Measurements from ENCODE around the gene SCG5. TPM values are rescaled to one million over a fixed set of nuclear protein-coding genes. Genes with fewer than 3 reads are reported as not detected.
A peak's percentile ranks its signal among the peaks of the same experiment; 100 is the strongest.
"Not testable (repeated sequence)": the region's sequence is repeated elsewhere in the genome, so short reads cannot be mapped to it uniquely, and the experiment has no call there.

SCG5 gene, protein sequence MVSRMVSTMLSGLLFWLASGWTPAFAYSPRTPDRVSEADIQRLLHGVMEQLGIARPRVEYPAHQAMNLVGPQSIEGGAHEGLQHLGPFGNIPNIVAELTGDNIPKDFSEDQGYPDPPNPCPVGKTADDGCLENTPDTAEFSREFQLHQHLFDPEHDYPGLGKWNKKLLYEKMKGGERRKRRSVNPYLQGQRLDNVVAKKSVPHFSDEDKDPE
- polyA plus RNA-seq (ENCODE audit: insufficient read length in 4 of 4) = 10 to 100 TPM; 19.5 to 65.1 (median 24.2) TPM

DNA sequence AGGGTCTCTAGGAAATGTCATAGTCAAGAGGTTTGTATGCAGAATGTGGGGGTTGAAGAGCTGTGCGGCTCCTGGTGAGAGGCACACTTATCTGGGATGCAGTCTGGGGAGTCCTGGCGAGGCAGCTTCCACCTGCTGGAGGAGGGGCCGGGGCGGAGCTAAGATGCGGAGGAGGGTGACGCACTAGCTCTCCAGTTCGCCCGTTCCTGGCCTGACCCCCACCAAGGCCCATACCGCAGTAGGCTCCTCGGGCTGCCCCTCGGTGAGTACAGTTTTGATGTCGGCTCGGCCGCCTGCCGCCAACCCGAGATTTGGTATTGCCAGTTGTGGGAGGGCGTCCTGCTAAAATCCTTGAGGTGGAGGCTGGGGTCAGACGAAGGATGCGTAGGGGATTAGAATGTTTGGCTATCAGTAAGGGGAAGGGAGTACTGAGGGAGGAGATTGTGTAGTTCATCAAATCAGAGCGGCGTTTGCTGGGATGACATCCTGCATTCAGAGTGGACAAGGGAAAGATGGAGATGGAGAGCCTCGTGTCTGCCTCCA is at the start of gene SCG5:
TSS of gene SCG5 (plus strand) at position 194 of the 543 bp plus-strand sequence. CDS start 1,883 bp downstream, outside the sequence.
- DNase-seq (ENCODE audit: low read depth in 4 of 4, low spot score in 3 of 4) = peak in 3 of 4 donors; percentile 16 to 38 (median 24)

DNA sequence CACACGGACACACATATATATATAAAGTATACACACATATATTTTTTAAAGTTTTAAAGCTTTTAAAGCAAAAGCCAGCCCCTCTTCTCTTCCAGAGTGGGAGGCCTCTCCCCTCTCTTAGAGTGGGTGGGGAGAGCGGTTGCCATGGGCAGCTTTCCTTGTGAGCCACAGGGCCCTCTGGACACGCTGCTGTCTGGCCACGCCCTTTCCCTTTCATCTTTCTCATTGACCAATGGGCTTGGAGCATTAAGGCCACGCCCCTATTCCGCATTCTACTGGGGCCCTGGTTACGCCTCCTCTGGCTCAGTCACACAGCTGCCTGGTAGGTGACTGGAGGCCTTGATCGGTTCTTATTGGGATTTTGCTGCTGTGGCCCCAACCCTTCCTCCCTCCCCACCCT is 48.4 kb upstream of the SCG5 start, which contains the start of gene GOLGA8N:
TSS of gene GOLGA8N (plus strand) at position 306 of the 400 bp plus-strand sequence.
- not testable (repeated sequence) for DNase-seq (ENCODE audit: low read depth in 4 of 4, low spot score in 3 of 4)

DNA sequence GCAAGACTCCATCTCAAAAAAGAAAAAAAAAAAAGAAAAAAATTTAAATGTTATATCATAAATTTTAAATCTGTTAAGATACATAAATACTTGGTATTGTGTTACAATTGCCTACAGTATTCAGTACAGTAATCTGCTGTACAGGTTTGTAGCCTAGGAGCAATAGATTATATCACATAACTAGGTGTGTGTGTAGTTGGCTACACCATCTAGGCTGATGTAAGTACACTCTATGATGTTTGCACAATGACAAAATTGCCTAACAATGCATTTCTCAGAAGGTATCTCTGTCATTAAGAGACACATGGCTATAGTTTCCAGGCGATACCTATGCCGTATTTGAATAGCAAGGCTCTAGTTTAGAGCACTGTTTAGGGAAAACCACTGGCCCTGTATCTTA is 32.0 kb upstream of the SCG5 start:
- not testable (repeated sequence) for DNase-seq (ENCODE audit: low read depth in 4 of 4, low spot score in 3 of 4)

DNA sequence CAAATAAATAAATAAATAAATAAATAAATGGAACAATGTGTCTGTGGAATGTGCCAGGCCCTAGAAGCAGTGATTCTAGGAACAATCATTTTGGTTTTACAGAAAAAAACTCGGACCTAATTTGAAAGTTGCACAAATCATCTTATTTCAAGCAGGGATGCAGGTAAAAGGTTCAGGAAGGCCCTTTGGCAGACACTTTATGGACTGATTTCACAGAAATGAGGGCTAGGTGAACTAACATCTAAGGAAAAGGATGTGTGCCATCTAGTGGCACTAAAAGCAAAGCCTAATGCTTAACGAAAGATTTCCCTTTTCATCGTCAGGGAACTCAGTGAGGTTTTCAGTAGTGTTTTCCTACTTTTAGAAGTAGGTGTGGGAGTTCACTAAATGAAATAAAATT is 30.8 kb upstream of the SCG5 start:
- DNase-seq (ENCODE audit: low read depth in 4 of 4, low spot score in 3 of 4) = not testable (repeated sequence)

DNA sequence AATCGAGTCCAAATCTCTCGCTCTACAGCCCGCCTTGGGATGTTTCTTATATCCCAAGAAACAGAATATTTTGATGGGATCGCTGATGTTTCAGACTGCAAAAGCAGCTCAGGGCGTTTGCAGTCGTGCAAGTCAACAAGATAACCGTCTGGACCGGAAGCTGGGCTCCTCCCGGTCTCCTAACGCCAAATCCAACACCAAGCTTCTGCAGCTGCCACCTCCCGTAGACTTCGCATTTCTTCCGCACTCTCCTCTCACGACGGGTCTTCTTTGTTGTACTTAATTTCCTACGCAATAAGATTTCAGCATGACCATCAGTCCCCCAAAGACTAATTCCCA is 26.8 kb upstream of the SCG5 start:
- not testable (repeated sequence) for DNase-seq (ENCODE audit: low read depth in 4 of 4, low spot score in 3 of 4)

DNA sequence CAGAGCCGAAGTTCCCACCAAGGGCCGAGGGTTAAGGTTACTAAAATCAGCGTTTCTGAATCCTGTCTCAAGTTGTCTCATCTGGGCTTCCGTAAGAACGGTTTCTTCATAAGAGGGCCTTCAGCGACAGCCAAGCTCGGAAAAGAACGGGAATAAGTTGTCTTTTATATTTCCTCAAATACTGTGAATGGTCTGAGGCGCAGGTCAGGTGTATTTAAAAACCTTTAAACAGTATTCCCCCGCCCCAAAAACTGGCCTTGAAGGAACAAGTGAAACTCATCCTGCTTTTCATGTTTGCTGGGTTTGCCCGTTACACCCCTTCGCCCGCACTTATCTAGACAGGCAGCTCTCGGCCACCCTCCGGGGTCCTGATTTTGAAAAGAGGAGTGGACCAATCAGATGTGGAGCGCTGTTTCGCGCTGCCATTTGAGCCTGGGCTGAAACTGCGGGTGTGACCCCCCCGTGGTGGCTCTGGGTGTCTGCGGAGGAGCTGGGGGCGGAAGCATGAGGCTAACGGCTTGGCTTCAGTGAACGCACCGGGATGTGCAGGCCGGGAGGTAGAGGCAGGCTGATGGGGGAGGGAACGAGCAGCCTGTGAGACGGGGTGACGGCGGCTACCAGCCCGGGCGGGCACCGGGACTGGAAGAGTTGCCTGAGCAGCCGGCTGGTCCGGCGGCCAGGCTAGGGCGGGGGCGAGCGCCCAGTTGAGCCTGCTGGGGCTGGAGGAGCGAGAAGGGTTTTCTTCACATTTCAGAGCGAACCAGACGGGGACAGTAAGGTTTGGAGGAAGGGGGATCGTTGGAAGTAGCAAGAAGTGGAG is 26.2 kb upstream of the SCG5 start, which contains the start of gene ARHGAP11A:
TSS of gene ARHGAP11A (plus strand) at position 454 of the 820 bp plus-strand sequence. CDS start 708 bp downstream, outside the sequence.
- peak; percentile 84 to 91 (median 85) for DNase-seq (ENCODE audit: low read depth in 4 of 4, low spot score in 3 of 4)

DNA sequence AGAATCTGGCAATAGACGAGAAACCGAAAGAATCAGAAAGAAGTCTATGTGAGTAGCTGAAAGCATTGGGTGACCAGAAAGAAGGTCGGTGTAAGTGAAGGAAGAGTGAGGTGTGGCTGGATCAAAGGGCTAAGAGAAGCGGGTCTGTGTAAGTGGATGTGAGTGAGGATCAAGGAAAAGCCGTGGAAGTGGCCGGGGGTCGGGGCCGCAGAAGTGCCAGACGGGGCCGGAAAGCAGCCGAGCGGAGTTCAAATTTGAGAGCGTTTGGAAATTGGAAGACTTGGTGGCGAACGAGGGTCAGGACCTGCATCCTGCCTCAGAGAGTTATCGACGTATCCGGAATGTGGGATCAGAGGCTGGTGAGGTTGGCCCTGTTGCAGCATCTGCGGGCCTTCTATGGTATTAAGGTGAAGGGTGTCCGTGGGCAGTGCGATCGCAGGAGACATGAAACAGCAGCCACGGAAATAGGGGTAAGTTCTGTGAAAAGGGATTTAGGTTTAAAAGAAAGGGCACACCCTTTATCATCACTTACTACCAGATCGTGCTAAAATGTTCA is 25.6 kb upstream of the SCG5 start:
- not testable (repeated sequence) for DNase-seq (ENCODE audit: low read depth in 4 of 4, low spot score in 3 of 4)

DNA sequence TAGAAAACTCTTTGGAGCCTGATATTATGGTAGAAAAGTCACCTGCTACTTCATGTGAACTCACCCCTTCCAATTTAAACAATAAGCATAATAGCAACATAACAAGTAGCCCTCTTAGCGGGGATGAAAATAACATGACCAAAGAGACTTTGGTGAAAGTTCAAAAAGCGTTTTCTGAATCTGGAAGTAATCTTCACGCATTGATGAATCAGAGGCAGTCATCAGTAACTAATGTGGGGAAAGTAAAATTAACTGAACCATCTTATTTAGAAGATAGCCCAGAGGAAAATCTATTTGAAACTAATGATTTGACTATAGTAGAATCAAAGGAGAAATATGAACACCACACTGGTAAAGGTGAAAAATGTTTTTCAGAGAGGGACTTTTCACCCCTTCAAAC is 5.1 kb upstream of the SCG5 start:
- no peak for DNase-seq (ENCODE audit: low read depth in 4 of 4, low spot score in 3 of 4)

DNA sequence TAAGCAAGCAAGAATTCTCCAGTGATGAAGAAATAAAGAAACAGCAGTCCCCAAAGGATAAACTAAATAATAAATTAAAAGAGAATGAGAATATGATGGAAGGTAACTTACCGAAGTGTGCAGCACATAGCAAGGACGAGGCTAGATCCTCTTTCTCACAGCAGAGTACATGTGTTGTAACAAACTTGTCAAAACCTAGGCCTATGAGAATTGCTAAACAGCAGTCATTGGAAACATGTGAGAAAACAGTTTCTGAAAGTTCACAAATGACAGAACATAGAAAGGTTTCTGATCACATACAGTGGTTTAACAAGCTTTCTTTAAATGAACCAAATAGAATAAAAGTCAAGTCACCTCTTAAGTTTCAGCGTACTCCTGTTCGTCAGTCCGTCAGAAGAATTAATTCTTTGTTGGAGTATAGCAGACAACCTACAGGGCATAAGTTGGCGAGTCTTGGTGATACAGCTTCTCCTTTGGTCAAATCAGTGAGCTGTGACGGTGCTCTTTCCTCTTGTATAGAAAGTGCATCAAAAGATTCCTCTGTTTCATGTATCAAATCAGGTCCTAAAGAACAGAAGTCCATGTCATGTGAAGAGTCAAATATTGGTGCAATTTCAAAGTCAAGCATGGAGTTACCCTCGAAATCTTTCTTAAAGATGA is 4.5 kb upstream of the SCG5 start:
- no peak for DNase-seq (ENCODE audit: low read depth in 4 of 4, low spot score in 3 of 4)

DNA sequence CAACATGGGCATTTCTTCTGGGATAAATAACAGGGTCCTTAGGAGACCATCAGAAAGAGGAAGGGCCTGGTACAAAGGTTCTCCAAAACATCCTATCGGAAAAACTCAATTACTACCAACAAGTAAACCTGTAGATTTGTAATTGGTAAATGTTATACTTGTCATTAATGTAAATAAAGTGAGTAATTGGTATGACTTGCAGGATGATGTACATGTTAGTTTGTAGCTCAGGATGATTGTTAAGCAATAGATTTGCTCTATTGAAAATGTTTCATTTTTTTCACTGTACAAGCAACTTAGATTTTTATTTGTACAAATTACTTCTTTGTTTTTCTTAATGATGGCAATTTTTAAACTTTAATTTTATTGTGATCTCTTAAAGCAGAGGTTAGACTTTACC is 3.8 kb upstream of the SCG5 start:
- DNase-seq (ENCODE audit: low read depth in 4 of 4, low spot score in 3 of 4) = no peak

DNA sequence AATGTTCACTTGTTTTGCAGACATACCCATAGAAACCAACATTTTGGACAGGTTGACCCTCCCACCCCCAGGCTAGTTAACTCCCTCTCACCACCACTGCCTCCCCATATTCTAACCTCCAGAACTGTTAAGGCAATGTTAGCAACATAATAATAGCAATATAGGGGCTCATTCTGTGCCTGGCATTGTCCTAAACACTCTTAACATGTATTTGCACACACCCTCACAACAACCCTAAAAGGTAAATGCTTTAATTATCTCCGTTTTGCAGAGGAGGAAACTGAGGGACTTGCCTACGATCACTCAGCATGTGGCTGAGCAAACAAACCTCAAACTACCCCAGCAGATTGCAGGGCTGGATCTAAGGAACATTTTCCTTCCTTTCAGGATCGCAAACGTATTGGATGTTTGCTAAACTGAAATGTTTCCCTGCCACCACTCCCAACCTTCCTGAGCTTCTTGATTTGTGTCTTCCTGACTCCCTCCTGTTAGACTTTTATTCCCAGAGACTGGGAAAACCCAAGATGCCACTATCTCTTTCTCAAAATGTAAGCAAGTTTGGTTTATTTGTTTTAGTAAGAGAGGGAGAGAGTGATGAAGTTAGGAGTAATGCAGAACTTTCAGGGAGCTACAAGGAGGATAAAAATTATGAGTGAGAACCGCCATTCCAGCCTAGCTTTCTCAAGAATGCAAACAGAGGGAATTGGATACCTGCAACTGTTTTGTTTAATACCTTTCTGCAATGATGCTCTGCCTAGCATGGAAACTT is 1.3 kb downstream of the SCG5 start:
- DNase-seq (ENCODE audit: low read depth in 4 of 4, low spot score in 3 of 4) = no peak

DNA sequence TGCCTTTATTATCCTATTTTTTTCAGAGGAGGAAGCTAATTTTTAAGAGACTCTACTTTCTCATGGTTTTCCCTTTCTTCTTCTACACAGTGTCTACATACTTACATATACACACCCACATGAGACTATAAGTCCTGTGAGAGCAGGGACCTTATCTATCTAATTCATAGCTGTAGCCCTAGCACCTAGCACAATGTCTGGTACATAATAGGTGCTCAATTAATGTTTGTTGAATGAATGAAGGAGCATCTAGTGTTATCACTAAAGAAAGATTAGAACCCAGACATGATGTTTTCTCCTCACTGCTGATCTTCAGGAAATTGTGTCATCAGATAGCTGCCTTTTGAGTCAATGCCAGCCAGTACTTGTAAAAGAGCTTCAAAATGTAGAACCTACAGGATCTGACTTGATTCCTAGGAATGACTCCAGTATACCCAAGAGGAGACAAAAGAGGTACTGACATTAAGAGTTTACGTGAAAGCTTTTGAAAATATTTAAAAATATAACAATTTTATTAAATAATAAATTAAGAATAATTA is 2.5 kb downstream of the SCG5 start:
- no peak for DNase-seq (ENCODE audit: low read depth in 4 of 4, low spot score in 3 of 4)

DNA sequence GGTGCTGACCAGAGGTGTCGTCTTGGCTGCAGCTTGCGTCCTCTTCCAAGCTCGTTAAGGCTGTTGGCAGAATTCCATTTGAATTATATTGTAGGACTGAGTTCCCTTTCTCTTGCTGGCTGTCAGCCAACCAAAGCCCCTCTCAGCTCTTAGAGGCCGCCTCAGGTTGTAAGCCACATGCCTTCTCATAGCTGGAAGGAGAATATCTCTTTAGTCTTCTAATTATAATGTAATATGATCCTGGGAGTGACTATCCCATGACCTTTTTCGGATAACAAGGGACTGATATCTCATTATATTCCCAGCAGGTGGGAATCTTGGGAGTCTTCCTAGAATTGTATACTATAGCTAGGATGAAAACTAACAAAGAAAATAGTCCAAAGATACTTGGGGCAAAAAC is 4.8 kb downstream of the SCG5 start:
- DNase-seq (ENCODE audit: low read depth in 4 of 4, low spot score in 3 of 4) = peak in 1 of 4 donors; percentile 20

DNA sequence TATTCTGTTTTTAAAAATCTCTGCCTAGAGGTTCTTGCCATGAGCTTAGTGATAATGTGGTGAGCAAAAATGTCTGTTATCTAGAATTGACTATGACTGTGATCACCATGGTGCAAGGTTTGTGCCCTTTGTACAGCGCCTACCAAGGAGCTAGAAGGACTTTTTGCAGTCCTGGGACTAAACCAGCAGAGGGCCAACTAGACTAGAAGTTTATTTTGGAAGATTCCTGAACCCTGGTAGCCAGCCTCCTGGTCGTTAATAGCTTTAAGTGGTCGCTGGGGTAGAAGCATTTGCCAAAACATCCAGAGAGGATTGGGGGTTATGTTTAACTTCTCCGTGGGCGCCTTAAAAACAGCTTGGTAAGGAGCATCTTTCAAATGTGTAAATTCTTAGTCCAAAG is 7.8 kb downstream of the SCG5 start:
- DNase-seq (ENCODE audit: low read depth in 4 of 4, low spot score in 3 of 4) = no peak

DNA sequence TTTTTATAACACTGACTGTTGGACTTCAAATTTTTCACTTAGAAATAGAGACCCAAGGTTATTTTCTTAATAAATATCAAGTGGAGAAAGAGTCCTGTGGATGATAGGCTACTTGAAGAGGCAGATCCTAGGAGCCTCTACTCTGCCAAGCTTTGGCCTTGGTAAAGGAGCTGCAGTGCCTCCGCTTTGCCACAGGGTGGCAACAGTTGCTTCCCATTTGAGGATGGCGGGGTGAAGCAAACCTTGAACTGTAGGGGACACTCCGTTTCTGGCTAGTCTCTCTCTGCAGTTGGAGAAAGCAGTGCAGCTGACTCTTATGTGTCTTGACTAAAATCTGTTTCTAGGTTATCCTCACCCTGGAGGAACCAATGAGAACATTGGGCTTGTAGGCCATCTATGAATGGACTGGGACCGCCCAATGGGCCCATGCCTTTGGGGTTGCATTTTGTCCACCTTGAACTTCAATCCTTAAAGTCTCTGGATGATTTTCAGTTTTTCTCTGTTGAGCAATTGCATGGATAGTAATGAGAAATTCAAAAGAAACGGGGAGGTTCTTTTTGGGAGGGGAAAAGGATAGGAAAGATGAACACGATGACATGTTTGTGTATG is 9.8 kb downstream of the SCG5 start:
- peak in 1 of 4 donors; percentile 12 for DNase-seq (ENCODE audit: low read depth in 4 of 4, low spot score in 3 of 4)

DNA sequence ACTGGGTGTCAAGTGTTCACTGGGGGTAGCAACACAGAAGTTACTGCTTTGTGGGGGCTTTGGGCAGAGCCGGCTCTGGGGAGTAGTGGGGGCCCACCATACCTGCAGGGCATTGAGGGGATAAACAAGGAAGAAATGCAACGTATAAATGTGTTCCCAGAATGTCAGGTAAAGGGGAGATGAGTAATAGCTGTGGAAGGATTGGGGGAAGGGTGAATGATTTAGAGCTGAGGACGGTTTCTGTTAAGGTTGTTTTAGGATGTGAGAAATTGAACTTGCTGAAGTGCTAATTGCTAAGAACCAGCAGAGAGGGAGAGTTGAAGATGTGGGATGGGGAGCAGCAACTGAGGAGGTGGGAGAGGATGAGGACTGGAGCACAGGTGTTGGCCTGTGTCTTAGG is 10.7 kb downstream of the SCG5 start:
- no peak for DNase-seq (ENCODE audit: low read depth in 4 of 4, low spot score in 3 of 4)

DNA sequence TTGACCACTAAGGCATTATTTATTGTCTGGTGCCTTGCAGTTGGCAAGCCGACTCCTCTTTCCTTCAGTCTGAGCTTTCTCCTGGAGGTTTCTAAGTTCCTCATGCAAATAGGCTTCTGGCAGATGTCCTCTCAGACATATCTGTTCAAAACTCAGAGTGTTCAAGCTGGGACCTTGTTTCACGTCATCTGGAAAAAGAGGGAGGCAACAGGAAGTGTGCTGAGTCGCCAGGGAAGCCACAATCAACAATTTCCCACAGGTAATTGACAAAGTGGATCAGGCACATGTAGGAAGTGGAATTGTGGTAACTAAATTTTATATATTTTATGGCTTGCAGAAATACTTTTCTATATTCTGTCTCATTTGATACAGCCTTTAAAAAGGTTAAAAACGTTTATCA is 14.6 kb downstream of the SCG5 start:
- no peak for DNase-seq (ENCODE audit: low read depth in 4 of 4, low spot score in 3 of 4)

DNA sequence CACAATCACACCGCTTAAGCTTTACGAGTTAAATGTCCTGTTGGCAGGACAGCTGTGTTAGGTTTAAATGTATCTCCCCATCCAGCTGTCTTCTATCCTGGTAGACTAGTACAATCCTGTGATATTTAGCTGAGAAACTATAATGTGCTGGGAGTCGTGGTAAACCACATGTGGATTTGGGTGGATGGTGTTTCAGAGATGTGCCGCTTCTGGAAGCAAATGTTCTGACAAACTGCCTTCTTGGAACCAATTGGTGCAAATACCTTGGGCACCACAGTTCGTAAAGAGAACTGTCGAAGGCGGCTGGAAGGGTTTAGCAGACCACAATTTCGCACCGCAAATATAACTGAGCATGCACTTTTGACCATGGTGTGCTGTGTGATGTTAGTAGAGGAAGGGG is 15.0 kb downstream of the SCG5 start:
- DNase-seq (ENCODE audit: low read depth in 4 of 4, low spot score in 3 of 4) = no peak

DNA sequence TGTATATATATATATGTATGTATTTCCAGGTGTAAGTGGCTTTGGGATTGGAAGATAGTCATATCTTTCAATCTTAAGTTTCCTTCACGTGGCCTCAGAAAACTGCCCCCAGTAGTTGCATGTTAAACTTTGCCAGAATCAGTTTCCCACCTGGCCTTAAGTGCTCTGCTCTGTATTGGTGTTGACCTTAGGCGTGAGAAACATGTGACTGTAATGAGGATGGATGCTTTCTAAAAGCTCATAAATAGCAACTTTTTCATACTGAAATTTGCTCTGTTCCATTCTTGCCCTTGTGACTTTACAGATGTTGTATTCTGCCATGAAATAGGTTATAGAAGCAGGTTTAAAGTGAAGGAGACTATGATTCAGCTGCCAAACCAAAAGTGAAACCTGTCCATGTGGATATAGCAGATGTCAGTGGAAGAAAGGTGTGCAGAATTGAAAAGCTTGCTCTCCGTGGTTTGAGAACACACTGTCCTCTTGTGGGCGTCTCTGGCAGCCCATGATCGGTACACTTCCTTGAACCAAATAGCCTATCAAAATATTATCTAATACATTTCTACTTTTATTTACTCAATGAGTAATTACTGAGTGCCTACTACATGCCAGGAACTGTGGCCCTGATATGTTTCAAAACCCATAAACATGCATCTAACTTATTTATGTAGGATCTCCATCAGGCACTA is 15.8 kb downstream of the SCG5 start:
- DNase-seq (ENCODE audit: low read depth in 4 of 4, low spot score in 3 of 4) = no peak

Measured in left renal pelvis (tissue), 4 donors.